Measurements from ENCODE around the gene PRKG2.

DNA sequence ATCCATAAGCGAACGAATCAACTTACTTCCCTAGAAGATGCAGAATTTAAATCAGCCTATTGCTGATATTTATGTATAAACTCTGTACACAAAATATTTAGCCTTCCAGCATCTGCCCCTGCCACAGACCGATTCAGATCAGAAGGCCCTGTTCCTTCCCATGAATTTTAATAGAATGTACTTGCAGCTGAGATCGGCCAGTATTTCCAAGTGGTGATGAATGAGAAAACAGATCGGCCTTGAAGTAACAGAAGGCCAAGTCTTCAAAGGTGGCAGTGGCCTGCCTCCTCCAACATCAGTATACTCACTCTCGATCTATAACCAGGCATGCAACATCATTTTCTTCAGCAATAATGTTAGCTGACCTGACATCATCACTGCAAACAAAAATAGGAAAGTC is 66.4 kb downstream of the PRKG2 start:
- no peak for TF ChIP-seq CTCF (IDR thresholded peaks at IDR 0.05)
- no peak for TF ChIP-seq EP300 (IDR thresholded peaks at IDR 0.05)
- TF ChIP-seq POLR2AphosphoS5 (IDR thresholded peaks at IDR 0.05) = no peak
